Measurements from ENCODE around the gene AXL. TPM values are rescaled to one million over a fixed set of nuclear protein-coding genes. Genes with fewer than 3 reads are reported as not detected.
A peak's percentile ranks its signal among the peaks of the same experiment; 100 is the strongest.

The AXL gene
- total and polyA plus RNA-seq, 4 donors: 4.3 to 24.8 (median 12.1) TPM

GRCh38 chr19:41255171-41255570 is 36.1 kb downstream of the AXL start:
- no peaks in the 10 kb centered on the region for H3K36me3 ChIP-seq (ENCODE audit: control insufficient read depth in 4 of 4, insufficient read depth in 3 of 4, low read depth in 1 of 4, low read length in 3 of 4)
- H3K4me3 ChIP-seq (ENCODE audit: low read depth in 1 of 3, low read length in 3 of 3): no peak overlapping the region
- H3K27me3 ChIP-seq (ENCODE audit: control insufficient read depth in 4 of 4, insufficient read depth in 4 of 4, low read length in 3 of 4): no peaks in the 10 kb centered on the region

GRCh38 chr19:41261474-41262190 is 42.6 kb downstream of the AXL start:
- no peak for DNase-seq (ENCODE audit: low spot score)
- Histone ChIP-seq H3K4me1 (ENCODE audit: control insufficient read depth in 4 of 4, insufficient read depth in 4 of 4, low read length in 3 of 4) (peaks cover 4 to 22% (median 13%) of the 10 kb centered on the region in 4 donors), H3K36me3 (ENCODE audit: control insufficient read depth in 4 of 4, insufficient read depth in 3 of 4, low read depth in 1 of 4, low read length in 3 of 4) (no peaks in the 10 kb centered on the region), H3K27ac (ENCODE audit: low read depth in 1 of 2, low read length in 2 of 2) (peak overlapping the region; percentile 92 to 96), H3K27me3 (ENCODE audit: control insufficient read depth in 4 of 4, insufficient read depth in 4 of 4, low read length in 3 of 4) (no peaks in the 10 kb centered on the region), H3K9me3 (ENCODE audit: control insufficient read depth in 4 of 4, low read length in 3 of 4) (no peaks in the 10 kb centered on the region), H3K9ac (ENCODE audit: low read depth in 1 of 2, low read length in 2 of 2) (peak overlapping the region in 1 of 2 donors; percentile 67), H3K4me3 (ENCODE audit: low read depth in 1 of 3, low read length in 3 of 3) (peak overlapping the region; percentile 30 to 64 (median 53))
- 57% methylated on average over 10 of the region's 10 CpGs for WGBS
- TF ChIP-seq FOXA2 (IDR thresholded peaks at IDR 0.05): no peak
- TF ChIP-seq NR2F2 (IDR thresholded peaks at IDR 0.05): no peak
- no peak for TF ChIP-seq GABPA (IDR thresholded peaks at IDR 0.05 in 1 of 2, conservative IDR thresholded peaks at IDR 0.05 in 1 of 2)
- no peak for TF ChIP-seq RAD21 (IDR thresholded peaks at IDR 0.05)
- no peak for TF ChIP-seq EGR1 (IDR thresholded peaks at IDR 0.05; ENCODE audit: low read depth in 2 of 2)
- no peak for TF ChIP-seq FOXA1 (IDR thresholded peaks at IDR 0.05)
- TF ChIP-seq MAX (IDR thresholded peaks at IDR 0.05): no peak
- no peak for TF ChIP-seq TAF1 (conservative IDR thresholded peaks at IDR 0.05)

More at GRCh38 chr19:41255171-41255570, 36.1 kb downstream of the AXL start:
- DNase-seq (ENCODE audit: low spot score): no peak
- no peak overlapping the region for H3K9ac ChIP-seq (ENCODE audit: low read depth in 1 of 2, low read length in 2 of 2)
- H3K4me1 ChIP-seq (ENCODE audit: control insufficient read depth in 4 of 4, insufficient read depth in 4 of 4, low read length in 3 of 4): no peaks in the 10 kb centered on the region
- no peaks in the 10 kb centered on the region for H3K9me3 ChIP-seq (ENCODE audit: control insufficient read depth in 4 of 4, low read length in 3 of 4)
- TF ChIP-seq MAX (IDR thresholded peaks at IDR 0.05) (no peak), HNF4A (conservative IDR thresholded peaks at IDR 0.05) (no peak)
- no peak overlapping the region for H3K27ac ChIP-seq (ENCODE audit: low read depth in 1 of 2, low read length in 2 of 2)

- no peaks in the 10 kb centered on the region for H3K27me3 ChIP-seq (ENCODE audit: control insufficient read depth in 4 of 4, insufficient read depth in 4 of 4, low read length in 3 of 4)
- peaks cover 4 to 29% (median 14%) of the 10 kb centered on the region in 4 donors for H3K4me1 ChIP-seq (ENCODE audit: control insufficient read depth in 4 of 4, insufficient read depth in 4 of 4, low read length in 3 of 4)
- H3K4me3 ChIP-seq (ENCODE audit: low read depth in 1 of 3, low read length in 3 of 3): peak overlapping the region; percentile 53 to 82 (median 71)
- H3K27ac ChIP-seq (ENCODE audit: low read depth in 1 of 2, low read length in 2 of 2): peak overlapping the region; percentile 92 to 96
- H3K36me3 ChIP-seq (ENCODE audit: control insufficient read depth in 4 of 4, insufficient read depth in 3 of 4, low read depth in 1 of 4, low read length in 3 of 4): peaks cover 0 to 5% (median 4%) of the 10 kb centered on the region in 4 donors
- WGBS: under 1% methylated on average over 46 of the region's 46 CpGs
- no peaks in the 10 kb centered on the region for H3K9me3 ChIP-seq (ENCODE audit: control insufficient read depth in 4 of 4, low read length in 3 of 4)
- peak; percentile 92 for TF ChIP-seq TAF1 (conservative IDR thresholded peaks at IDR 0.05)
- peak; percentile 12 for TF ChIP-seq MAX (IDR thresholded peaks at IDR 0.05)
- TF ChIP-seq REST (IDR thresholded peaks at IDR 0.05): peak; percentile 91
- TF ChIP-seq JUND (IDR thresholded peaks at IDR 0.05): peak; percentile 72 to 74
- peak in 1 of 2 donors; percentile 65 for TF ChIP-seq RXRA (IDR thresholded peaks at IDR 0.05)
- no peak for TF ChIP-seq GABPA (IDR thresholded peaks at IDR 0.05 in 1 of 2, conservative IDR thresholded peaks at IDR 0.05 in 1 of 2)
- peak in 1 of 2 donors; percentile 41 for TF ChIP-seq HNF4A (conservative IDR thresholded peaks at IDR 0.05)
- no peak for TF ChIP-seq SP1 (IDR thresholded peaks at IDR 0.05)
- peak; percentile 69 for DNase-seq (ENCODE audit: low spot score)
- H3K9ac ChIP-seq (ENCODE audit: low read depth in 1 of 2, low read length in 2 of 2): peak overlapping the region; percentile 90 to 91
These were observed 44.2 kb downstream of the AXL start for GRCh38 chr19:41263042-41263849.

Measured in liver (tissue), 9 donors.